ENCODE results near the gene UFSP2. TPM values are rescaled to one million over a fixed set of nuclear protein-coding genes. Genes with fewer than 3 reads are reported as not detected.
"Not testable (repeated sequence)": the region's sequence is repeated elsewhere in the genome, so short reads cannot be mapped to it uniquely, and the experiment has no call there.

The UFSP2 gene
- total RNA-seq, 1 donor from 2014 or later, result 25.7 TPM

GRCh38 chr4:185364886-185365285 lies 60.9 kb downstream of the UFSP2 start:
- Mint-ChIP-seq H3K27me3 (no peaks in the 10 kb centered on the region), H3K4me1 (no peaks in the 10 kb centered on the region), H3K4me3 (no peak overlapping the region)

GRCh38 chr4:185363251-185363650 lies 62.5 kb downstream of the UFSP2 start:
- Mint-ChIP-seq H3K9me3 (no peaks in the 10 kb centered on the region), H3K27me3 (no peaks in the 10 kb centered on the region), H3K4me3 (no peak overlapping the region), H3K27ac (no peak overlapping the region), H3K4me1 (no peaks in the 10 kb centered on the region), H3K36me3 (ENCODE audit: low read depth) (peaks cover 9% of the 10 kb centered on the region)
- intact Hi-C loops (cut with micrococcal nuclease), result no loop called here
- DNase-seq, result no peak

More at GRCh38 chr4:185364886-185365285, 60.9 kb downstream of the UFSP2 start:
- Mint-ChIP-seq H3K27ac (no peak overlapping the region), H3K9me3 (no peaks in the 10 kb centered on the region), H3K36me3 (ENCODE audit: low read depth) (peaks cover 8% of the 10 kb centered on the region)
- intact Hi-C loops (cut with micrococcal nuclease), result no loop called here
- no peak for DNase-seq

GRCh38 chr4:185362570-185362969 lies 63.2 kb downstream of the UFSP2 start:
- H3K4me3 Mint-ChIP-seq; intact Hi-C loops (cut with micrococcal nuclease); H3K4me1 Mint-ChIP-seq; H3K27ac Mint-ChIP-seq; H3K27me3 Mint-ChIP-seq; DNase-seq; H3K9me3 Mint-ChIP-seq: not testable (repeated sequence)
- H3K36me3 Mint-ChIP-seq (ENCODE audit: low read depth), result peaks cover 10% of the 10 kb centered on the region

GRCh38 chr4:185361872-185362271 lies 63.9 kb downstream of the UFSP2 start:
- intact Hi-C loops (cut with micrococcal nuclease), result no loop called here
- peaks cover 7% of the 10 kb centered on the region for H3K4me1 Mint-ChIP-seq
- no peak overlapping the region for H3K4me3 Mint-ChIP-seq
- no peak overlapping the region for H3K27ac Mint-ChIP-seq
- H3K9me3 Mint-ChIP-seq, result no peaks in the 10 kb centered on the region
- H3K27me3 Mint-ChIP-seq, result no peaks in the 10 kb centered on the region
- no peak for DNase-seq
- peaks cover 12% of the 10 kb centered on the region for H3K36me3 Mint-ChIP-seq (ENCODE audit: low read depth)

GRCh38 chr4:185359767-185360446 lies 65.9 kb downstream of the UFSP2 start:
- Mint-ChIP-seq H3K4me3 (no peak overlapping the region), H3K4me1 (peaks cover 7% of the 10 kb centered on the region), H3K36me3 (ENCODE audit: low read depth) (peaks cover 12% of the 10 kb centered on the region), H3K27me3 (no peaks in the 10 kb centered on the region), H3K27ac (no peak overlapping the region), H3K9me3 (no peaks in the 10 kb centered on the region)
- no peak for DNase-seq
- intact Hi-C loops (cut with micrococcal nuclease), result no loop called here

GRCh38 chr4:185358959-185359358 lies 66.8 kb downstream of the UFSP2 start:
- peaks cover 12% of the 10 kb centered on the region for H3K36me3 Mint-ChIP-seq (ENCODE audit: low read depth)
- H3K27ac Mint-ChIP-seq, result no peak overlapping the region
- H3K9me3 Mint-ChIP-seq, result no peaks in the 10 kb centered on the region
- H3K4me3 Mint-ChIP-seq, result no peak overlapping the region
- DNase-seq, result no peak
- peaks cover 7% of the 10 kb centered on the region for H3K4me1 Mint-ChIP-seq
- H3K27me3 Mint-ChIP-seq, result no peaks in the 10 kb centered on the region
- intact Hi-C loops (cut with micrococcal nuclease), result no loop called here

GRCh38 chr4:185358514-185358913 lies 67.2 kb downstream of the UFSP2 start:
- DNase-seq, result no peak
- no peak overlapping the region for H3K4me3 Mint-ChIP-seq
- H3K27ac Mint-ChIP-seq, result no peak overlapping the region
- peaks cover 7% of the 10 kb centered on the region for H3K4me1 Mint-ChIP-seq
- no peaks in the 10 kb centered on the region for H3K9me3 Mint-ChIP-seq
- H3K27me3 Mint-ChIP-seq, result no peaks in the 10 kb centered on the region
- intact Hi-C loops (cut with micrococcal nuclease), result no loop called here
- peaks cover 12% of the 10 kb centered on the region for H3K36me3 Mint-ChIP-seq (ENCODE audit: low read depth)

- intact Hi-C loops (cut with micrococcal nuclease), result no loop called here
- Mint-ChIP-seq H3K36me3 (ENCODE audit: low read depth) (peaks cover 11% of the 10 kb centered on the region), H3K27ac (peak overlapping the region; percentile 7), H3K4me3 (no peak overlapping the region), H3K4me1 (peaks cover 7% of the 10 kb centered on the region), H3K9me3 (no peaks in the 10 kb centered on the region), H3K27me3 (no peaks in the 10 kb centered on the region)
- DNase-seq, result no peak
Measured at GRCh38 chr4:185357733-185358440, 67.9 kb downstream of the UFSP2 start.

GRCh38 chr4:185357211-185357610 lies 68.6 kb downstream of the UFSP2 start:
- H3K36me3 Mint-ChIP-seq (ENCODE audit: low read depth), result peaks cover 17% of the 10 kb centered on the region
- H3K9me3 Mint-ChIP-seq, result no peaks in the 10 kb centered on the region
- no peaks in the 10 kb centered on the region for H3K27me3 Mint-ChIP-seq
- H3K4me1 Mint-ChIP-seq, result peaks cover 7% of the 10 kb centered on the region
- intact Hi-C loops (cut with micrococcal nuclease), result no loop called here
- H3K27ac Mint-ChIP-seq, result peak overlapping the region; percentile 22
- no peak for DNase-seq
- no peak overlapping the region for H3K4me3 Mint-ChIP-seq

- Mint-ChIP-seq H3K9me3 (no peaks in the 10 kb centered on the region), H3K27ac (no peak overlapping the region), H3K36me3 (ENCODE audit: low read depth) (peaks cover 36% of the 10 kb centered on the region), H3K4me3 (no peak overlapping the region), H3K27me3 (no peaks in the 10 kb centered on the region), H3K4me1 (peaks cover 10% of the 10 kb centered on the region)
- intact Hi-C loops (cut with micrococcal nuclease), result no loop called here
- DNase-seq, result no peak
Measured at GRCh38 chr4:185352741-185353140, 73.0 kb downstream of the UFSP2 start.

GRCh38 chr4:185352202-185352601 lies 73.6 kb downstream of the UFSP2 start:
- no peaks in the 10 kb centered on the region for H3K9me3 Mint-ChIP-seq
- peaks cover 37% of the 10 kb centered on the region for H3K36me3 Mint-ChIP-seq (ENCODE audit: low read depth)
- intact Hi-C loops (cut with micrococcal nuclease), result no loop called here

GRCh38 chr4:185351691-185352090 lies 74.1 kb downstream of the UFSP2 start:
- intact Hi-C loops (cut with micrococcal nuclease), result no loop called here
- Mint-ChIP-seq H3K4me1 (peaks cover 5% of the 10 kb centered on the region), H3K27ac (no peak overlapping the region), H3K27me3 (no peaks in the 10 kb centered on the region), H3K9me3 (no peaks in the 10 kb centered on the region), H3K4me3 (no peak overlapping the region), H3K36me3 (ENCODE audit: low read depth) (peaks cover 42% of the 10 kb centered on the region)
- DNase-seq, result no peak

More at GRCh38 chr4:185352202-185352601, 73.6 kb downstream of the UFSP2 start:
- no peaks in the 10 kb centered on the region for H3K27me3 Mint-ChIP-seq
- H3K4me1 Mint-ChIP-seq, result peaks cover 6% of the 10 kb centered on the region
- no peak overlapping the region for H3K4me3 Mint-ChIP-seq
- no peak overlapping the region for H3K27ac Mint-ChIP-seq
- DNase-seq, result no peak

Measured in activated CD4-positive, alpha-beta T cell treated with anti-CD3 and anti-CD28 coated beads, Interleukin-2, amount 10 ng/mL, durations not matched to agents 24 days and 14 days (primary cell).